Adrenal gland (tissue), 5 donors: Measurements from ENCODE around the gene ARHGAP26.

ENCODE experiments used
- POLR2A ChIP-seq, 2 donors: fragments of 450-650 bp; IDR thresholded peaks; one replicate each; pipeline ENCODE4 v1.6.1; 2017; ENCODE audit warnings: antibody characterized with exemption in 2 of 2, mild to moderate bottlenecking in 2 of 2, moderate library complexity in 1 of 2
- TF ChIP-seq, protein P1 (sequence below), 6 experiments: fragments of 450-650 bp in 4 of 6; fragments of 200-600 bp in 2 of 6; sonication (generic) in 1 of 6; IDR thresholded peaks; 1 replicate in 5 of 6; 2 replicates in 1 of 6; pipeline versions ENCODE4 v1.5.1 to v1.8.0; 2016 to 2021; ENCODE audit warnings: antibody characterized with exemption in 6 of 6, mild to moderate bottlenecking in 2 of 6, moderate library complexity in 1 of 6
- donor health status: DM: no; HTN: no; CAD: no.

- TF ChIP-seq, protein P1, sequence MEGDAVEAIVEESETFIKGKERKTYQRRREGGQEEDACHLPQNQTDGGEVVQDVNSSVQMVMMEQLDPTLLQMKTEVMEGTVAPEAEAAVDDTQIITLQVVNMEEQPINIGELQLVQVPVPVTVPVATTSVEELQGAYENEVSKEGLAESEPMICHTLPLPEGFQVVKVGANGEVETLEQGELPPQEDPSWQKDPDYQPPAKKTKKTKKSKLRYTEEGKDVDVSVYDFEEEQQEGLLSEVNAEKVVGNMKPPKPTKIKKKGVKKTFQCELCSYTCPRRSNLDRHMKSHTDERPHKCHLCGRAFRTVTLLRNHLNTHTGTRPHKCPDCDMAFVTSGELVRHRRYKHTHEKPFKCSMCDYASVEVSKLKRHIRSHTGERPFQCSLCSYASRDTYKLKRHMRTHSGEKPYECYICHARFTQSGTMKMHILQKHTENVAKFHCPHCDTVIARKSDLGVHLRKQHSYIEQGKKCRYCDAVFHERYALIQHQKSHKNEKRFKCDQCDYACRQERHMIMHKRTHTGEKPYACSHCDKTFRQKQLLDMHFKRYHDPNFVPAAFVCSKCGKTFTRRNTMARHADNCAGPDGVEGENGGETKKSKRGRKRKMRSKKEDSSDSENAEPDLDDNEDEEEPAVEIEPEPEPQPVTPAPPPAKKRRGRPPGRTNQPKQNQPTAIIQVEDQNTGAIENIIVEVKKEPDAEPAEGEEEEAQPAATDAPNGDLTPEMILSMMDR (IDR thresholded peaks at IDR 0.05): no peak
- TF ChIP-seq POLR2A (IDR thresholded peaks at IDR 0.05): no peak
These were observed 263.5 kb downstream of the ARHGAP26 start for GRCh38 chr5:143033535-143034250.
